Keratinocyte (primary cell): ENCODE measurements around the gene FDX1. TPM values are rescaled to one million over a fixed set of nuclear protein-coding genes. Genes with fewer than 3 reads are reported as not detected.

Experiments used
- DNase-seq: peaks from one replicate; pipeline ENCODE4 v3.0.0-alpha.2; 2011; ENCODE audit warnings: low read depth, missing footprints, low spot score
- FAIRE-seq: peaks from 2 replicates; lab custom pipeline; 2011; peaks lifted over from hg19 to GRCh38; lab: Jason Lieb, UNC
- H2AFZ ChIP-seq: 2 replicates; pipeline ENCODE4 v1.6.0; 2012; ENCODE audit warnings: low read length, control low read depth, inconsistent platforms; ENCODE audit not compliant: control insufficient read depth
- H3K27ac ChIP-seq: 2 replicates; pipeline ENCODE4 v1.5.1; 2011; ENCODE audit warnings: low read length; ENCODE audit not compliant: control insufficient read depth, insufficient read depth
- H3K27me3 ChIP-seq: 3 replicates; pipeline ENCODE4 v1.6.0; 2011; ENCODE audit warnings: low read length; ENCODE audit not compliant: control insufficient read depth, insufficient read depth; ENCODE audit errors: extremely low read depth
- H3K36me3 ChIP-seq, 2 experiments: 2 replicates in 1 of 2; 3 replicates in 1 of 2; pipeline ENCODE4 v1.5.1; 2011; ENCODE audit warnings: low read length in 2 of 2, mild to moderate bottlenecking in 1 of 2; ENCODE audit not compliant: control insufficient read depth in 2 of 2, insufficient read depth in 2 of 2; ENCODE audit errors: extremely low read depth in 1 of 2
- H3K4me1 ChIP-seq: 3 replicates; pipeline ENCODE4 v1.5.1; 2011; ENCODE audit warnings: low read length; ENCODE audit not compliant: control insufficient read depth, insufficient read depth; ENCODE audit errors: extremely low read depth
- H3K4me2 ChIP-seq: 3 replicates; pipeline ENCODE4 v1.6.0; 2011; ENCODE audit warnings: low read depth, low read length; ENCODE audit not compliant: control insufficient read depth, insufficient read depth; ENCODE audit errors: extremely low read depth
- H3K4me3 ChIP-seq, 3 experiments: fragments of 200-600 bp in 1 of 3; sonication (generic) in 1 of 3; 2 replicates in 2 of 3; 3 replicates in 1 of 3; pipeline ENCODE4 v1.5.1; 2011 to 2016; ENCODE audit warnings: low read length in 3 of 3, mild to moderate bottlenecking in 3 of 3, control low read depth in 2 of 3, inconsistent platforms in 1 of 3, low read depth in 1 of 3, mixed read lengths in 1 of 3, mixed run types in 1 of 3, moderate library complexity in 1 of 3; ENCODE audit not compliant: control insufficient read depth in 2 of 3, insufficient read depth in 2 of 3; ENCODE audit errors: extremely low read depth in 1 of 3
- H3K79me2 ChIP-seq: 2 replicates; pipeline ENCODE4 v1.6.0; 2012; ENCODE audit warnings: low read length; ENCODE audit not compliant: control insufficient read depth, insufficient read depth
- H3K9ac ChIP-seq: 3 replicates; pipeline ENCODE4 v1.6.0; 2011; ENCODE audit warnings: low read length; ENCODE audit not compliant: control insufficient read depth, insufficient read depth; ENCODE audit errors: extremely low read depth
- H3K9me1 ChIP-seq: 3 replicates; pipeline ENCODE4 v1.6.0; 2011; ENCODE audit warnings: low read length; ENCODE audit not compliant: control insufficient read depth, insufficient read depth; ENCODE audit errors: extremely low read depth
- H3K9me3 ChIP-seq: 2 replicates; pipeline ENCODE4 v1.5.1; 2012; ENCODE audit warnings: low read depth, low read length; ENCODE audit not compliant: control insufficient read depth
- H4K20me1 ChIP-seq: 3 replicates; pipeline ENCODE4 v1.6.0; 2011; ENCODE audit warnings: low read length; ENCODE audit not compliant: control insufficient read depth, insufficient read depth; ENCODE audit errors: extremely low read depth
- EZH2 ChIP-seq: IDR thresholded peaks from one replicate; pipeline ENCODE4 v1.6.1; 2012; ENCODE audit warnings: inconsistent platforms, mild to moderate bottlenecking, low read length, moderate library complexity
- dilution Hi-C: fragments of 300-500 bp; cut with MboI; formaldehyde crosslinking; loops from one replicate; pipeline ENCODE4 v1.7.0; 2020; ENCODE audit warnings: low sequenced_read_pairs; ENCODE audit not compliant: extremely low pct_ligation_motif_present
- polyA plus RNA-seq, 5 experiments: library from polyadenylated mRNA; depleted of rRNA in 3 of 5; stranded (reverse) in 3 of 5; stranded (forward) in 1 of 5; unstranded in 1 of 5; fragments of >200 nt; gene quantifications; 1 replicate in 1 of 5; 2 replicates in 3 of 5; 3 replicates in 1 of 5; pipeline versions ENCODE4 v1.2.1 to v1.2.3, GENCODE V29; 2011 to 2012; ENCODE audit warnings: missing spikeins in 2 of 5, low read depth in 1 of 5, low replicate concordance in 1 of 5
- TF ChIP-seq, protein P1 (sequence below), 3 experiments: IDR thresholded peaks in 1 of 3; conservative IDR thresholded peaks in 1 of 3; optimal IDR thresholded peaks in 1 of 3; 2 replicates in 2 of 3; 3 replicates in 1 of 3; pipeline versions ENCODE3 to v1.5.1; 2011; ENCODE audit warnings: low read length in 3 of 3, mild to moderate bottlenecking in 3 of 3, moderate library complexity in 2 of 3, control low read depth in 1 of 3, inconsistent platforms in 1 of 3; ENCODE audit not compliant: insufficient read depth in 2 of 3; ENCODE audit errors: extremely low read depth in 1 of 3

Gene FDX1
- polyA plus RNA-seq, 1 donor (not counting 4 experiments of a cell fraction or from before 2014, with no cell fraction given): 9.1 TPM

DNA sequence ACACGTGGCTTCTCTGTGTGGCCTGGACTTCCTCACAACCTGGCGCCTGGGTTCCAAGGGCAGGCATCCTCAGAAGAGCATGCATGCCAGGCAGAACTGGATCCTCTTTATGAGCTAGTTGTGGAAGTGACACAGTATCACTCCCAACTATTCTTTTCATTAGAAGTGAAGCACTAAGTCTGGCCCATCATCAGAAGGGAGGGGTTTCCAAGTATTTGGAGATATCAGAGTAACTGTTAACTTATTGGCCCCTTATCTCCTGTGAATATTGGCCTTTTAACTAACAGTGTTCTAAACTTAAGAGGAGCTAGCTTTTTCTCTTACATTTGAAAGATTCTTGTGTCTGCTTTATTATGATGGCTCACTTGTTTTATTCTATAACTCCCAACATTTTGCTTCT lies 35.5 kb downstream of the FDX1 start:
- no peak overlapping the region for H2AFZ ChIP-seq
- H3K9me1 ChIP-seq: no peaks in the 10 kb centered on the region
- no peaks in the 10 kb centered on the region for H4K20me1 ChIP-seq
- no peak overlapping the region for H3K9ac ChIP-seq
- no peak overlapping the region for H3K4me2 ChIP-seq
- no peaks in the 10 kb centered on the region for H3K27me3 ChIP-seq
- DNase-seq (no peak), FAIRE-seq (no peak)
- dilution Hi-C loops: no loop called here
- H3K79me2 ChIP-seq: no peaks in the 10 kb centered on the region
- no peak overlapping the region for H3K27ac ChIP-seq
- H3K4me3 ChIP-seq: no peak overlapping the region
- TF ChIP-seq EZH2: no peak
- TF ChIP-seq, protein P1, sequence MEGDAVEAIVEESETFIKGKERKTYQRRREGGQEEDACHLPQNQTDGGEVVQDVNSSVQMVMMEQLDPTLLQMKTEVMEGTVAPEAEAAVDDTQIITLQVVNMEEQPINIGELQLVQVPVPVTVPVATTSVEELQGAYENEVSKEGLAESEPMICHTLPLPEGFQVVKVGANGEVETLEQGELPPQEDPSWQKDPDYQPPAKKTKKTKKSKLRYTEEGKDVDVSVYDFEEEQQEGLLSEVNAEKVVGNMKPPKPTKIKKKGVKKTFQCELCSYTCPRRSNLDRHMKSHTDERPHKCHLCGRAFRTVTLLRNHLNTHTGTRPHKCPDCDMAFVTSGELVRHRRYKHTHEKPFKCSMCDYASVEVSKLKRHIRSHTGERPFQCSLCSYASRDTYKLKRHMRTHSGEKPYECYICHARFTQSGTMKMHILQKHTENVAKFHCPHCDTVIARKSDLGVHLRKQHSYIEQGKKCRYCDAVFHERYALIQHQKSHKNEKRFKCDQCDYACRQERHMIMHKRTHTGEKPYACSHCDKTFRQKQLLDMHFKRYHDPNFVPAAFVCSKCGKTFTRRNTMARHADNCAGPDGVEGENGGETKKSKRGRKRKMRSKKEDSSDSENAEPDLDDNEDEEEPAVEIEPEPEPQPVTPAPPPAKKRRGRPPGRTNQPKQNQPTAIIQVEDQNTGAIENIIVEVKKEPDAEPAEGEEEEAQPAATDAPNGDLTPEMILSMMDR (optimal IDR thresholded peaks at IDR 0.05 in 1 of 3, IDR thresholded peaks at IDR 0.05 in 1 of 3, conservative IDR thresholded peaks at IDR 0.05 in 1 of 3; ENCODE audit: extremely low read depth in 1 of 3, insufficient read depth in 2 of 3, low read length in 3 of 3): no peak
- no peaks in the 10 kb centered on the region for H3K4me1 ChIP-seq
- peaks cover 0 to 6% of the 10 kb centered on the region in 2 experiments for H3K36me3 ChIP-seq
- H3K9me3 ChIP-seq: no peaks in the 10 kb centered on the region

DNA sequence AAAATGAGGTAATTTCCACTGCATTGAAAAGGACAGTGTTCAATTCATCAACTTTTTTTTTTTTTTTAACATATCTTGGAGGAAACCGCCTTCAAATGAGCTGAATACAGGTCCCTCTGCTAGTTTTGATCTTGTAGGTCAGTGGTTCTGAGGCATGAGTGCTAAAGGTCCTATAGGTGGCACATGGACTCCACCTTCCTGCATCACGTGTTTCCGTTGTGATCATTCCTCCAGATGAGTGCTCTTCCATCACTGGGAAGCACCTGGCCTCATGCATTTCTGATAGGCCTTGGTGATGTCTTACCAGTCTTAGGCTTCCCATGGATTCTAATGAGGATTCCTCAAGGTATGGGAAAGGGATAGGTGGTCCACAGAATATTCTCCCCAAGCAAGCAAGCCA lies 37.8 kb downstream of the FDX1 start:
- H3K4me2 ChIP-seq: no peak overlapping the region
- H3K27ac ChIP-seq: no peak overlapping the region
- no peak overlapping the region for H3K9ac ChIP-seq
- no peak for FAIRE-seq
- no peaks in the 10 kb centered on the region for H3K27me3 ChIP-seq
- H3K9me1 ChIP-seq: no peaks in the 10 kb centered on the region
- H3K4me1 ChIP-seq: peaks cover 5% of the 10 kb centered on the region
- dilution Hi-C loops: no loop called here
- H3K9me3 ChIP-seq: no peaks in the 10 kb centered on the region
- H3K4me3 ChIP-seq: no peak overlapping the region
- no peaks in the 10 kb centered on the region for H3K36me3 ChIP-seq
- H3K79me2 ChIP-seq: no peaks in the 10 kb centered on the region
- no peaks in the 10 kb centered on the region for H4K20me1 ChIP-seq
- no peak for TF ChIP-seq EZH2
- TF ChIP-seq, protein P1 (optimal IDR thresholded peaks at IDR 0.05 in 1 of 3, IDR thresholded peaks at IDR 0.05 in 1 of 3, conservative IDR thresholded peaks at IDR 0.05 in 1 of 3; ENCODE audit: extremely low read depth in 1 of 3, insufficient read depth in 2 of 3, low read length in 3 of 3): peak in 2 of 3 experiments; percentile 10 to 30
- H2AFZ ChIP-seq: no peak overlapping the region
- DNase-seq: no peak
